ENCODE results near the gene SHISA2. TPM values are rescaled to one million over a fixed set of nuclear protein-coding genes. Genes with fewer than 3 reads are reported as not detected.
"Not testable (repeated sequence)": the region's sequence is repeated elsewhere in the genome, so short reads cannot be mapped to it uniquely, and the experiment has no call there.

SHISA2 gene
- total RNA-seq, 1 donor from 2014 or later = not detected

- no peaks in the 10 kb centered on the region for H3K27me3 ChIP-seq
- intact Hi-C loops (cut with DNase I) = no loop called here
- no peaks in the 10 kb centered on the region for H3K4me1 ChIP-seq
- no peak for DNase-seq (ENCODE audit: extremely low spot score in 2 of 2)
- no peak overlapping the region for H3K27ac ChIP-seq
- no peaks in the 10 kb centered on the region for H3K9me3 ChIP-seq
- no peak overlapping the region for H3K4me3 ChIP-seq
- TF ChIP-seq POLR2A (IDR thresholded peaks at IDR 0.05) = no peak
- no peaks in the 10 kb centered on the region for H3K36me3 ChIP-seq
Observed at GRCh38 chr13:26074706-26075105, 22.9 kb upstream of the SHISA2 start.

DNA sequence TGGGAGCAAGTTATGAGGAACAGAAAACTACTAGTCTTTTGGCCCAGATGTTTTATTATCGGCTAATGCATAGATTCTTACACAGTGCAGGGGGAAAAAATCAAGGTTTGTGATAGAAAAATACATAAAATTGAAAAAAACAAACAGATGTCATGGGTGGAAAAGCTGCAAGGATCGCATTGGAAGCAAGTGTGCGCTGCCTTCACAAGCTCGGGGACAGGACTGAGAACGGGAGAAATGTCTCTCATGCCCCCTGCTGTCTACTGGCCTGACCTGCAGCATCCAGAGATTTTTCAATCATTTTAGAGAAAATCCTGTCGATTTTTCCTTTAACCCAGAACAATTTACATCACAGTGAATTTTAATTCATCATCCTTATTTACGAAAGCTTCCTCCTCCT is 20.5 kb upstream of the SHISA2 start:
- H3K9me3 ChIP-seq; H3K36me3 ChIP-seq; H3K27me3 ChIP-seq; H3K27ac ChIP-seq; DNase-seq (ENCODE audit: extremely low spot score in 2 of 2); H3K4me1 ChIP-seq; intact Hi-C loops (cut with DNase I); H3K4me3 ChIP-seq: not testable (repeated sequence)
- TF ChIP-seq, protein P1, sequence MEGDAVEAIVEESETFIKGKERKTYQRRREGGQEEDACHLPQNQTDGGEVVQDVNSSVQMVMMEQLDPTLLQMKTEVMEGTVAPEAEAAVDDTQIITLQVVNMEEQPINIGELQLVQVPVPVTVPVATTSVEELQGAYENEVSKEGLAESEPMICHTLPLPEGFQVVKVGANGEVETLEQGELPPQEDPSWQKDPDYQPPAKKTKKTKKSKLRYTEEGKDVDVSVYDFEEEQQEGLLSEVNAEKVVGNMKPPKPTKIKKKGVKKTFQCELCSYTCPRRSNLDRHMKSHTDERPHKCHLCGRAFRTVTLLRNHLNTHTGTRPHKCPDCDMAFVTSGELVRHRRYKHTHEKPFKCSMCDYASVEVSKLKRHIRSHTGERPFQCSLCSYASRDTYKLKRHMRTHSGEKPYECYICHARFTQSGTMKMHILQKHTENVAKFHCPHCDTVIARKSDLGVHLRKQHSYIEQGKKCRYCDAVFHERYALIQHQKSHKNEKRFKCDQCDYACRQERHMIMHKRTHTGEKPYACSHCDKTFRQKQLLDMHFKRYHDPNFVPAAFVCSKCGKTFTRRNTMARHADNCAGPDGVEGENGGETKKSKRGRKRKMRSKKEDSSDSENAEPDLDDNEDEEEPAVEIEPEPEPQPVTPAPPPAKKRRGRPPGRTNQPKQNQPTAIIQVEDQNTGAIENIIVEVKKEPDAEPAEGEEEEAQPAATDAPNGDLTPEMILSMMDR (IDR thresholded peaks at IDR 0.05) = peak in 1 of 3 experiments; percentile 30

GRCh38 chr13:26071691-26072090 is 19.9 kb upstream of the SHISA2 start:
- no peak for DNase-seq (ENCODE audit: extremely low spot score in 2 of 2)
- no peak overlapping the region for H3K4me3 ChIP-seq
- no peaks in the 10 kb centered on the region for H3K27me3 ChIP-seq
- no peaks in the 10 kb centered on the region for H3K36me3 ChIP-seq
- H3K4me1 ChIP-seq = no peaks in the 10 kb centered on the region
- intact Hi-C loops (cut with DNase I) = no loop called here
- no peak for TF ChIP-seq POLR2AphosphoS5 (IDR thresholded peaks at IDR 0.05; ENCODE audit: insufficient read depth in 1 of 2, low read depth in 1 of 2)
- TF ChIP-seq, protein P1 (IDR thresholded peaks at IDR 0.05) = no peak
- no peak for TF ChIP-seq POLR2A (IDR thresholded peaks at IDR 0.05)
- H3K9me3 ChIP-seq = no peaks in the 10 kb centered on the region
- no peak overlapping the region for H3K27ac ChIP-seq

DNA sequence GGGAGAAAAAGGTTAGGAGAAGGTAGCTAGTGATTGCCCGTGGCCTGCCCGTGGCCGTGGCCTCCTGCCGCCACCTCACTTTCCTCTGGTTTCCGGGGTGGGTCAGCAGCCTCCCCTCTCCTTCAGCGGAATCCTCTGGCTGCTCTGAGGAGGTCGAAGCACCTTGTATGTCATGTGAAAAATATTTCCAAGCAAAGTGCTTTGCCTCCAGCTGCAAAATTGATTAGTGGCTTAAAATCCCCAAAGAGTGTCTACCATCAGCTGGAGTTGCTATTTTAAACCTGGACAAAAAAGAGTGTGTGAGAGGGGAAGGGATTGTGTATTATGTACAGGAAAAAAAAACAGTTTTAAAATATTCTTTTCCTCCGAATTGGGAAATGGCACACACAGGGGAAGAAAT is 17.8 kb upstream of the SHISA2 start:
- not testable (repeated sequence) for H3K27ac ChIP-seq; H3K9me3 ChIP-seq; H3K4me3 ChIP-seq; H3K27me3 ChIP-seq; H3K36me3 ChIP-seq; DNase-seq (ENCODE audit: extremely low spot score in 2 of 2); H3K4me1 ChIP-seq
- intact Hi-C loops (cut with DNase I) = loop anchor here (10.0 kb wide), 1 partner anchor 495 kb away; no protein-coding TSS in a partner anchor

GRCh38 chr13:26068372-26068771 is 16.6 kb upstream of the SHISA2 start:
- not testable (repeated sequence) for H3K9me3 ChIP-seq; H3K36me3 ChIP-seq; H3K27me3 ChIP-seq; H3K4me1 ChIP-seq; DNase-seq (ENCODE audit: extremely low spot score in 2 of 2); H3K27ac ChIP-seq; H3K4me3 ChIP-seq
- intact Hi-C loops (cut with DNase I) = loop anchor here (10.0 kb wide), 1 partner anchor 494 kb away; no protein-coding TSS in a partner anchor

GRCh38 chr13:26067601-26068000 is 15.8 kb upstream of the SHISA2 start:
- no peak for TF ChIP-seq POLR2AphosphoS5 (IDR thresholded peaks at IDR 0.05; ENCODE audit: insufficient read depth in 1 of 2, low read depth in 1 of 2)
- TF ChIP-seq POLR2A (IDR thresholded peaks at IDR 0.05) = no peak
- TF ChIP-seq, protein P1 (IDR thresholded peaks at IDR 0.05) = no peak
- intact Hi-C loops (cut with DNase I) = loop anchor here (10.0 kb wide), 1 partner anchor 493 kb away; no protein-coding TSS in a partner anchor
- no peaks in the 10 kb centered on the region for H3K27me3 ChIP-seq
- no peak overlapping the region for H3K4me3 ChIP-seq
- H3K36me3 ChIP-seq = no peaks in the 10 kb centered on the region
- H3K27ac ChIP-seq = no peak overlapping the region
- DNase-seq (ENCODE audit: extremely low spot score in 2 of 2) = no peak
- no peaks in the 10 kb centered on the region for H3K4me1 ChIP-seq
- H3K9me3 ChIP-seq = no peaks in the 10 kb centered on the region

- not testable (repeated sequence) for H3K4me3 ChIP-seq; H3K36me3 ChIP-seq; H3K4me1 ChIP-seq; H3K9me3 ChIP-seq; DNase-seq (ENCODE audit: extremely low spot score in 2 of 2); H3K27me3 ChIP-seq; H3K27ac ChIP-seq
- intact Hi-C loops (cut with DNase I) = loop anchor here (10.0 kb wide), 1 partner anchor 492 kb away; no protein-coding TSS in a partner anchor
Observed at GRCh38 chr13:26066492-26066891, 14.7 kb upstream of the SHISA2 start.

Measured in vagina (tissue), 2 donors.